HepG2 (cell line): ENCODE data around the gene MT1A. TPM values are rescaled to one million over a fixed set of nuclear protein-coding genes. Genes with fewer than 3 reads are reported as not detected.
A peak's percentile ranks its signal among the peaks of the same experiment; 100 is the strongest.
"Not testable (repeated sequence)": the region's sequence is repeated elsewhere in the genome, so short reads cannot be mapped to it uniquely, and the experiment has no call there.

Experiments used
- ATAC-seq: fragments of 200-7000 bp; cut with Tn5 transposase; 3 replicates; pipeline ENCODE4 v1.9.1; 2020; ENCODE audit warnings: mild to moderate bottlenecking, moderate library complexity
- BruUV-seq: library from RNA; stranded (reverse); fragments of 400-500 nt; replicated peaks from 2 replicates; lab custom pipeline; 2021; lab: Mats Ljungman, UMichigan
- CTCF ChIA-PET: fragments of 300-600 bp; formaldehyde crosslinking; extraction: SDS; loops from one replicate; lab custom pipeline; 2021; ENCODE audit warnings: low total read pairs, inconsistent platforms, low intra/inter-chr PET ratio; lab: Yijun Ruan, JAX
- POLR2A ChIA-PET: fragments of 350-600 bp; sonication (Branson Sonifier 250); formaldehyde crosslinking; loops from one replicate; lab custom pipeline; 2020; ENCODE audit warnings: antibody characterized with exemption, inconsistent platforms; lab: Yijun Ruan, JAX
- DNase-seq: peaks from one replicate; pipeline ENCODE4 v3.0.0-alpha.2; 2015; ENCODE audit warnings: low spot score
- FAIRE-seq: peaks from 3 replicates; lab custom pipeline; 2011; peaks lifted over from hg19 to GRCh38; lab: Jason Lieb, UNC
- H2AFZ ChIP-seq: one replicate; pipeline ENCODE4 v1.6.1; 2011; ENCODE audit warnings: low read length, inconsistent platforms
- H3K27ac ChIP-seq: fragments of 300-600 bp; 3 replicates; pipeline ENCODE4 v1.8.0; 2011; ENCODE audit warnings: mixed run types, mild to moderate bottlenecking, mixed read lengths, low read length, inconsistent platforms; ENCODE audit not compliant: insufficient read depth; ENCODE audit errors: extremely low read length
- H3K27me3 ChIP-seq, 2 experiments: fragments of 200-600 bp in 1 of 2; 2 replicates in 1 of 2; 3 replicates in 1 of 2; pipeline versions ENCODE4 v1.6.0 to v1.8.0; 2011; ENCODE audit warnings: low read length in 2 of 2, mild to moderate bottlenecking in 2 of 2, moderate library complexity in 2 of 2, inconsistent platforms in 1 of 2; ENCODE audit not compliant: insufficient read depth in 2 of 2, control insufficient read depth in 1 of 2
- H3K36me3 ChIP-seq, 2 experiments: fragments of 200-600 bp in 1 of 2; replicated peaks in 1 of 2; 2 replicates in 1 of 2; 3 replicates in 1 of 2; pipeline versions ENCODE4 v1.5.1 to v1.8.0; 2011; ENCODE audit warnings: low read length in 2 of 2, inconsistent platforms in 1 of 2; ENCODE audit not compliant: insufficient read depth in 2 of 2, control insufficient read depth in 1 of 2
- H3K4me1 ChIP-seq: 2 replicates; pipeline ENCODE4 v1.5.1; 2012; ENCODE audit warnings: low read length, inconsistent platforms; ENCODE audit not compliant: insufficient read depth
- H3K4me2 ChIP-seq: 2 replicates; pipeline ENCODE4 v1.6.0; 2011; ENCODE audit warnings: low read depth, low read length, inconsistent platforms
- H3K4me3 ChIP-seq, 3 experiments: fragments of 200-600 bp in 1 of 3; sonication (generic), shearing (Covaris generic) in 1 of 3; replicated peaks in 1 of 3; 2 replicates each; pipeline ENCODE4 v1.5.1; 2011 to 2016; ENCODE audit warnings: low read length in 3 of 3, inconsistent platforms in 2 of 3, low read depth in 2 of 3, mild to moderate bottlenecking in 2 of 3, control low read depth in 1 of 3, mixed read lengths in 1 of 3; ENCODE audit not compliant: insufficient read depth in 1 of 3
- H3K79me2 ChIP-seq: one replicate; pipeline ENCODE4 v1.6.1; 2011; ENCODE audit warnings: low read length, inconsistent platforms; ENCODE audit not compliant: insufficient read depth
- H3K9ac ChIP-seq: 2 replicates; pipeline ENCODE4 v1.6.0; 2011; ENCODE audit warnings: mild to moderate bottlenecking, low read depth, low read length, inconsistent platforms; ENCODE audit not compliant: insufficient read depth
- H3K9me3 ChIP-seq: 2 replicates; pipeline ENCODE4 v1.5.1; 2012; ENCODE audit warnings: mild to moderate bottlenecking, low read length
- H4K20me1 ChIP-seq: 2 replicates; pipeline ENCODE4 v1.6.0; 2011; ENCODE audit warnings: inconsistent platforms, mild to moderate bottlenecking, low read length, moderate library complexity; ENCODE audit not compliant: insufficient read depth
- CCAR2 ChIP-seq: fragments of 200-400 bp; formaldehyde crosslinking; optimal IDR thresholded peaks from 2 replicates; pipeline ENCODE3; 2018; ENCODE audit warnings: low read depth, mild to moderate bottlenecking, low read length, moderate library complexity
- FOXJ3 ChIP-seq: sonication (generic); formaldehyde crosslinking; IDR thresholded peaks from 2 replicates; pipeline ENCODE4 v1.4.0; 2020; ENCODE audit warnings: missing genetic modification reagents, mild to moderate bottlenecking, borderline replicate concordance
- HCFC1 ChIP-seq: fragments of 150-350 bp; IDR thresholded peaks from 2 replicates; pipeline ENCODE4 v1.6.1; 2014; ENCODE audit warnings: low read depth, low read length
- KDM1A ChIP-seq: IDR thresholded peaks from 2 replicates; pipeline ENCODE4 v1.6.1; 2016; ENCODE audit warnings: missing compliant biosample characterization
- KDM4B ChIP-seq: sonication (generic); formaldehyde crosslinking; IDR thresholded peaks from 2 replicates; pipeline ENCODE4 v1.4.0; 2020; ENCODE audit warnings: missing genetic modification reagents
- MIXL1 ChIP-seq: IDR thresholded peaks from 2 replicates; pipeline ENCODE4 v1.6.1; 2016
- MXI1 ChIP-seq: IDR thresholded peaks from 3 replicates; pipeline ENCODE4 v1.6.1; 2012; ENCODE audit warnings: low read depth, low read length, inconsistent platforms, borderline replicate concordance
- NFYC ChIP-seq: IDR thresholded peaks from 2 replicates; pipeline ENCODE4 v1.6.1; 2016; ENCODE audit warnings: missing genetic modification reagents, missing compliant biosample characterization
- PITX1 ChIP-seq: sonication (generic); formaldehyde crosslinking; IDR thresholded peaks from 2 replicates; pipeline ENCODE4 v1.5.1; 2020; ENCODE audit warnings: mild to moderate bottlenecking, missing genetic modification reagents
- POLR2G ChIP-seq: fragments of 200-400 bp; formaldehyde crosslinking; IDR thresholded peaks from 2 replicates; pipeline ENCODE4 v1.6.1; 2018; ENCODE audit warnings: mild to moderate bottlenecking, low read depth, low read length, moderate library complexity
- SMARCE1 ChIP-seq: fragments of 450-650 bp; IDR thresholded peaks from 2 replicates; pipeline ENCODE4 v1.6.1; 2017; ENCODE audit warnings: borderline replicate concordance
- SMC3 ChIP-seq: IDR thresholded peaks from 2 replicates; pipeline ENCODE4 v1.6.1; 2011; ENCODE audit warnings: low read length, improper control_type of control experiment
- SRSF9 ChIP-seq: fragments of 200-400 bp; formaldehyde crosslinking; IDR thresholded peaks from 2 replicates; pipeline ENCODE4 v1.6.1; 2018; ENCODE audit warnings: borderline replicate concordance, mild to moderate bottlenecking, low read depth, low read length; ENCODE audit not compliant: insufficient read depth, poor library complexity, severe bottlenecking
- STAG1 ChIP-seq: sonication (generic); formaldehyde crosslinking; IDR thresholded peaks from 2 replicates; pipeline ENCODE4 v1.4.0; 2020; ENCODE audit warnings: missing genetic modification reagents
- ZNF431 ChIP-seq: sonication (generic); formaldehyde crosslinking; IDR thresholded peaks from 2 replicates; pipeline ENCODE4 v1.9.0; 2022; ENCODE audit warnings: missing genetic modification reagents, low read depth, mild to moderate bottlenecking, borderline replicate concordance
- ZNF770 ChIP-seq: sonication (generic); formaldehyde crosslinking; IDR thresholded peaks from 2 replicates; pipeline ENCODE4 v1.5.0; 2020; ENCODE audit warnings: mild to moderate bottlenecking, missing genetic modification reagents
- ZSCAN30 ChIP-seq: sonication (generic); formaldehyde crosslinking; IDR thresholded peaks from 2 replicates; pipeline ENCODE4 v1.5.0; 2020; ENCODE audit warnings: mild to moderate bottlenecking, missing genetic modification reagents
- WGBS: methylation state at CpG from one replicate; pipeline ENCODE4 v1.1.6; 2017; ENCODE audit warnings: low lambda C conversion rate; 5-methylcytosine and 5-hydroxymethylcytosine counted together
- in situ Hi-C: cut with HindIII; loops from 2 replicates; pipeline ENCODE4 v1.10.0; 2017; ENCODE audit warnings: low pct_unique_long_range_greater_than_20kb; ENCODE audit not compliant: extremely low pct_ligation_motif_present
- intact Hi-C: fragments of 100-400 bp; cut with micrococcal nuclease; formaldehyde crosslinking; loops from one replicate; pipeline ENCODE4 v1.10.0; 2022; ENCODE audit not compliant: unreplicated experiment
- polyA plus RNA-seq, 8 experiments: library from polyadenylated mRNA; depleted of rRNA in 3 of 8; stranded (reverse) in 7 of 8; unstranded in 1 of 8; fragments of >200 nt; fragmentation: Illumina TruSeq in 4 of 8; extraction: Trizol in 4 of 8; gene quantifications; 2 replicates each; pipeline versions ENCODE4 v1.2.1 to v1.2.3, GENCODE V29; 2011 to 2016; ENCODE audit warnings: low read depth in 4 of 8, missing spikeins in 1 of 8, mixed read lengths in 1 of 8; ENCODE audit not compliant: insufficient read depth in 1 of 8
- total RNA-seq, 5 experiments: library from RNA; depleted of rRNA; stranded (reverse); fragments of >200 nt; fragmentation: Illumina TruSeq; extraction: Trizol; gene quantifications; 2 replicates each; pipeline ENCODE4 v1.2.3, GENCODE V29; 2016; ENCODE audit warnings: low read depth in 1 of 5
- TF ChIP-seq, protein P1 (sequence below): sonication (generic); formaldehyde crosslinking; IDR thresholded peaks from 2 replicates; pipeline ENCODE4 v1.9.0; 2021; ENCODE audit warnings: missing genetic modification reagents, borderline replicate concordance

Gene MT1A
- total and polyA plus RNA-seq, 2 of the 13 experiments (the other 11 are each of a cell fraction or from before 2014, with no cell fraction given): 8.3 to 10.4 TPM

DNA sequence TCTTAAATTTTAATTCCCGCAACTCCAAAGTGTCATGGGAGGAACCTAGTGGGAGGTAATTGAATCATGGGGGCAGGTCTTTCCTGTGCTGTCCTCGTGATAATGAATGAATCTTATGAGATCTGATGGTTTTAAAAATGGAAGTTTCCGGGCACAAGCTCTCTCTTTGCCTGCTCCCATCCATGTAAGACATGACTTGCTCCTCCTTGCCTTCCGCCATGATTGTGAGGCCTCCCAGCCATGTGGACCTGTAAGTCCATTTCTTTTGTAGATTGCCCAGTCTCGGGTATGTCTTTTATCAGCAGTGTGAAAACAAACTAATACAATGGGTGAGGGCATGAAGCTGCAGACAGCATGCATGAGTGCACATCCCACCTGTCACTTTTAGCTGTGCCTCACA, 15.3 kb upstream of the MT1A start:
- ATAC-seq, BruUV-seq, CTCF ChIA-PET, H3K4me3 ChIP-seq, H3K4me2 ChIP-seq, DNase-seq, H3K27ac ChIP-seq, H3K36me3 ChIP-seq, H4K20me1 ChIP-seq, H2AFZ ChIP-seq, H3K9me3 ChIP-seq, H3K79me2 ChIP-seq, FAIRE-seq, in situ Hi-C loops, H3K9ac ChIP-seq, intact Hi-C loops: not testable (repeated sequence)
- WGBS: 52% methylated on average over 5 of the region's 5 CpGs
- TF ChIP-seq ZNF431: peak; percentile 67; the same call in 1 of the 2 replicates
- peaks cover 53% of the 10 kb centered on the region for H3K4me1 ChIP-seq
- H3K27me3 ChIP-seq: peaks cover 4 to 33% of the 10 kb centered on the region in 2 experiments; a peak in 4 of 5 replicates
- POLR2A ChIA-PET: interaction anchor here (1.2 to 4.8 kb wide), 3 partner anchors 13 to 23 kb away, joined by 4 to 83 read pairs (median 5); partner anchors contain the start of gene MT2A

GRCh38 chr16:56623637-56624036, 14.8 kb upstream of the MT1A start:
- ChIA-PET CTCF (no interaction called here), POLR2A (interaction anchor here (1.2 to 4.8 kb wide), 3 partner anchors 13 to 59 kb away, joined by 3 to 83 read pairs (median 4); partner anchors contain the start of genes MT1X and MT2A)
- FAIRE-seq (no peak), DNase-seq (no peak), ATAC-seq (no peak)
- Histone ChIP-seq H3K9me3 (no peaks in the 10 kb centered on the region), H3K4me3 (no peak overlapping the region), H3K4me1 (peaks cover 58% of the 10 kb centered on the region), H3K27ac (no peak overlapping the region), H3K9ac (no peak overlapping the region), H3K4me2 (no peak overlapping the region), H3K79me2 (no peaks in the 10 kb centered on the region), H4K20me1 (no peaks in the 10 kb centered on the region), H3K36me3 (no peaks in the 10 kb centered on the region), H3K27me3 (peaks cover 2 to 29% of the 10 kb centered on the region in 2 experiments; a peak in 4 of 5 replicates), H2AFZ (no peak overlapping the region)
- WGBS: 83% methylated on average over 2 of the region's 2 CpGs
- intact Hi-C loops: no loop called here
- BruUV-seq: no TSS peak
- in situ Hi-C loops: no loop called here
- no peak for TF ChIP-seq KDM4B
- no peak for TF ChIP-seq SMC3
- TF ChIP-seq SMARCE1: no peak
- no peak for TF ChIP-seq POLR2G
- no peak for TF ChIP-seq STAG1 (CRISPR knock-in tag)
- TF ChIP-seq PITX1 (CRISPR knock-in tag): no peak
- no peak for TF ChIP-seq HCFC1
- no peak for TF ChIP-seq CCAR2
- no peak for TF ChIP-seq FOXJ3 (CRISPR knock-in tag)
- TF ChIP-seq, protein P1, sequence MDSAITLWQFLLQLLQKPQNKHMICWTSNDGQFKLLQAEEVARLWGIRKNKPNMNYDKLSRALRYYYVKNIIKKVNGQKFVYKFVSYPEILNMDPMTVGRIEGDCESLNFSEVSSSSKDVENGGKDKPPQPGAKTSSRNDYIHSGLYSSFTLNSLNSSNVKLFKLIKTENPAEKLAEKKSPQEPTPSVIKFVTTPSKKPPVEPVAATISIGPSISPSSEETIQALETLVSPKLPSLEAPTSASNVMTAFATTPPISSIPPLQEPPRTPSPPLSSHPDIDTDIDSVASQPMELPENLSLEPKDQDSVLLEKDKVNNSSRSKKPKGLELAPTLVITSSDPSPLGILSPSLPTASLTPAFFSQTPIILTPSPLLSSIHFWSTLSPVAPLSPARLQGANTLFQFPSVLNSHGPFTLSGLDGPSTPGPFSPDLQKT: no peak
- TF ChIP-seq MIXL1 (CRISPR knock-in tag): no peak
- no peak for TF ChIP-seq SRSF9
- TF ChIP-seq MXI1: no peak
- TF ChIP-seq KDM1A (CRISPR knock-in tag): no peak
- no peak for TF ChIP-seq NFYC (CRISPR knock-in tag)
- no peak for TF ChIP-seq ZNF770 (CRISPR knock-in tag)
- TF ChIP-seq ZSCAN30: no peak
